H1 (cell line): ENCODE data around the gene BCL2. TPM values are rescaled to one million over a fixed set of nuclear protein-coding genes. Genes with fewer than 3 reads are reported as not detected.

Source experiments
- CTCF ChIA-PET: fragments of 300-600 bp; sonication (Branson Sonifier 250); formaldehyde crosslinking; loops from one replicate; lab custom pipeline; 2021; ENCODE audit not compliant: partially characterized antibody; lab: Charles Lee
- POLR2A ChIA-PET: fragments of 300-600 bp; sonication (Branson Sonifier 250); formaldehyde crosslinking; loops from one replicate; lab custom pipeline; 2021; ENCODE audit warnings: inconsistent platforms; ENCODE audit not compliant: partially characterized antibody; lab: Charles Lee
- DNase-seq, 2 experiments: peaks; one replicate each; pipeline versions ENCODE4 v3.0.0 to v3.0.0-alpha.2; 2010 to 2022; ENCODE audit warnings: low spot score in 2 of 2, low read depth in 1 of 2, mixed read lengths in 1 of 2
- FAIRE-seq: peaks from 2 replicates; lab custom pipeline; 2011; peaks lifted over from hg19 to GRCh38; lab: Jason Lieb, UNC
- H2AFZ ChIP-seq: 2 replicates; pipeline ENCODE4 v1.8.1; 2012; ENCODE audit warnings: low read length, inconsistent platforms
- H2AK5ac ChIP-seq: 2 replicates; pipeline ENCODE4 v1.6.1; 2013; ENCODE audit warnings: low read depth, low read length
- H2BK120ac ChIP-seq: replicated peaks from 2 replicates; pipeline ENCODE3; 2013; ENCODE audit warnings: low read depth, low read length, inconsistent platforms
- H2BK12ac ChIP-seq: 2 replicates; pipeline ENCODE4 v1.6.1; 2013; ENCODE audit warnings: low read depth, low read length
- H2BK15ac ChIP-seq: 2 replicates; pipeline ENCODE4 v1.6.1; 2013; ENCODE audit warnings: low read length
- H2BK20ac ChIP-seq: 2 replicates; pipeline ENCODE4 v1.6.1; 2013; ENCODE audit warnings: low read length
- H2BK5ac ChIP-seq: 2 replicates; pipeline ENCODE4 v1.6.1; 2013; ENCODE audit warnings: low read depth, low read length
- H3K14ac ChIP-seq: 2 replicates; pipeline ENCODE4 v1.6.1; 2013; ENCODE audit warnings: inconsistent platforms; ENCODE audit not compliant: insufficient read length
- H3K18ac ChIP-seq: 2 replicates; pipeline ENCODE4 v1.6.1; 2013; ENCODE audit warnings: low read length; ENCODE audit errors: extremely low read depth
- H3K23ac ChIP-seq: 2 replicates; pipeline ENCODE4 v1.6.1; 2013; ENCODE audit warnings: inconsistent platforms; ENCODE audit not compliant: insufficient read length
- H3K23me2 ChIP-seq: 2 replicates; pipeline ENCODE4 v1.6.1; 2013; ENCODE audit warnings: low read depth, low read length
- H3K27ac ChIP-seq: 2 replicates; pipeline ENCODE4 v1.6.1; 2011; ENCODE audit warnings: low read depth, low read length, inconsistent platforms
- H3K27me3 ChIP-seq, 4 experiments: replicated peaks in 1 of 4; 1 replicate in 1 of 4; 2 replicates in 3 of 4; pipeline versions ENCODE4 v1.6.1 to v1.8.1; 2011 to 2013; ENCODE audit warnings: low read length in 3 of 4, mild to moderate bottlenecking in 3 of 4, inconsistent platforms in 2 of 4, mixed read lengths in 2 of 4, moderate library complexity in 1 of 4; ENCODE audit not compliant: control insufficient read depth in 3 of 4, insufficient read depth in 3 of 4; ENCODE audit errors: extremely low read depth in 1 of 4
- H3K36me3 ChIP-seq, 4 experiments: 2 replicates each; pipeline versions ENCODE4 v1.6.1 to v1.8.1; 2011 to 2013; ENCODE audit warnings: mild to moderate bottlenecking in 4 of 4, low read length in 3 of 4, moderate library complexity in 2 of 4, control low read depth in 1 of 4, inconsistent platforms in 1 of 4; ENCODE audit not compliant: insufficient read depth in 4 of 4, control insufficient read depth in 2 of 4
- H3K4ac ChIP-seq: replicated peaks from 2 replicates; pipeline ENCODE3; 2013; ENCODE audit warnings: low read length, low read depth, mixed read lengths, inconsistent platforms; ENCODE audit not compliant: insufficient read length
- H3K4me1 ChIP-seq, 4 experiments: replicated peaks in 1 of 4; 1 replicate in 1 of 4; 2 replicates in 3 of 4; pipeline versions ENCODE4 v1.6.1 to v1.8.1; 2011 to 2013; ENCODE audit warnings: low read length in 3 of 4, inconsistent platforms in 2 of 4, mixed read lengths in 1 of 4; ENCODE audit not compliant: insufficient read depth in 4 of 4, control insufficient read depth in 3 of 4
- H3K4me2 ChIP-seq, 2 experiments: 2 replicates each; pipeline versions ENCODE4 v1.6.1 to v1.8.1; 2011 to 2013; ENCODE audit warnings: low read depth in 2 of 2, low read length in 2 of 2, control low read depth in 1 of 2, inconsistent platforms in 1 of 2, mild to moderate bottlenecking in 1 of 2; ENCODE audit not compliant: insufficient read depth in 1 of 2
- H3K4me3 ChIP-seq, 4 experiments: fragments of 200-600, 300-600 bp in 1 of 4; sonication (generic), shearing (Covaris generic), sonication (Bioruptor Twin) in 1 of 4; 2 replicates each; pipeline versions ENCODE4 v1.5.1 to v1.8.1; 2011 to 2016; ENCODE audit warnings: low read length in 4 of 4, low read depth in 3 of 4, control low read depth in 2 of 4, inconsistent platforms in 2 of 4, mild to moderate bottlenecking in 2 of 4, mixed read lengths in 1 of 4, moderate library complexity in 1 of 4; ENCODE audit not compliant: insufficient read depth in 2 of 4; ENCODE audit errors: extremely low read depth in 1 of 4
- H3K56ac ChIP-seq: replicated peaks from 2 replicates; pipeline ENCODE3; 2013; ENCODE audit warnings: low read depth, mild to moderate bottlenecking, mixed read lengths, low read length, inconsistent platforms; ENCODE audit not compliant: insufficient read length
- H3K79me1 ChIP-seq: 2 replicates; pipeline ENCODE4 v1.6.1; 2013; ENCODE audit warnings: low read depth, low read length, control low read depth
- H3K79me2 ChIP-seq, 2 experiments: 2 replicates each; pipeline versions ENCODE4 v1.6.1 to v1.8.1; 2012 to 2013; ENCODE audit warnings: low read length in 2 of 2, mild to moderate bottlenecking in 2 of 2, inconsistent platforms in 1 of 2; ENCODE audit not compliant: insufficient read depth in 2 of 2, control insufficient read depth in 1 of 2
- H3K9ac ChIP-seq, 4 experiments: replicated peaks in 1 of 4; 1 replicate in 1 of 4; 2 replicates in 3 of 4; pipeline versions ENCODE4 v1.6.1 to v1.8.1; 2011 to 2013; ENCODE audit warnings: low read depth in 3 of 4, low read length in 3 of 4, control low read depth in 2 of 4, mild to moderate bottlenecking in 2 of 4, moderate library complexity in 2 of 4, inconsistent platforms in 1 of 4; ENCODE audit errors: extremely low read depth in 1 of 4
- H3K9me3 ChIP-seq, 2 experiments: 2 replicates each; pipeline versions ENCODE4 v1.6.1 to v1.8.1; 2012 to 2013; ENCODE audit warnings: mild to moderate bottlenecking in 2 of 2, moderate library complexity in 2 of 2, control low read depth in 1 of 2, inconsistent platforms in 1 of 2, low read depth in 1 of 2, low read length in 1 of 2, mixed read lengths in 1 of 2; ENCODE audit not compliant: insufficient read depth in 2 of 2
- H4K20me1 ChIP-seq, 2 experiments: replicated peaks in 1 of 2; 2 replicates each; pipeline versions ENCODE3 to v1.8.1; 2011 to 2013; ENCODE audit warnings: inconsistent platforms in 2 of 2, low read length in 2 of 2, mild to moderate bottlenecking in 1 of 2; ENCODE audit not compliant: insufficient read depth in 2 of 2, control insufficient read depth in 1 of 2
- H4K5ac ChIP-seq: 2 replicates; pipeline ENCODE4 v1.6.1; 2013; ENCODE audit warnings: low read length, low read depth, mixed read lengths, inconsistent platforms; ENCODE audit not compliant: insufficient read length
- H4K8ac ChIP-seq: 2 replicates; pipeline ENCODE4 v1.8.0; 2013; ENCODE audit warnings: mild to moderate bottlenecking, moderate library complexity, low read length, inconsistent platforms; ENCODE audit not compliant: insufficient read depth; ENCODE audit errors: extremely low read depth
- H4K91ac ChIP-seq: replicated peaks from 2 replicates; pipeline ENCODE3; 2013; ENCODE audit warnings: low read length, mixed read lengths, inconsistent platforms; ENCODE audit not compliant: insufficient read length
- E2F6 ChIP-seq: IDR thresholded peaks from 2 replicates; pipeline ENCODE4 v1.6.1; 2012; ENCODE audit warnings: inconsistent platforms
- EP300 ChIP-seq, 2 experiments: IDR thresholded peaks; 1 replicate in 1 of 2; 2 replicates in 1 of 2; pipeline ENCODE4 v1.6.1; 2011 to 2012; ENCODE audit warnings: low read depth in 2 of 2, low read length in 2 of 2, mild to moderate bottlenecking in 2 of 2, borderline replicate concordance in 1 of 2, inconsistent platforms in 1 of 2, moderate library complexity in 1 of 2
- GTF2F1 ChIP-seq: IDR thresholded peaks from 2 replicates; pipeline ENCODE4 v1.6.1; 2012; ENCODE audit warnings: low read depth, low read length, improper control_type of control experiment, borderline replicate concordance
- JUND ChIP-seq: IDR thresholded peaks from 2 replicates; pipeline ENCODE4 v1.6.1; 2011; ENCODE audit warnings: mild to moderate bottlenecking, improper control_type of control experiment, low read length
- NANOG ChIP-seq: IDR thresholded peaks from 2 replicates; pipeline ENCODE4 v1.6.1; 2011; ENCODE audit warnings: low read length, low read depth, mild to moderate bottlenecking, inconsistent platforms; ENCODE audit not compliant: insufficient read depth, poor library complexity, severe bottlenecking
- RAD21 ChIP-seq, 2 experiments: IDR thresholded peaks in 1 of 2; conservative IDR thresholded peaks in 1 of 2; 2 replicates each; pipeline ENCODE4 v1.6.1; 2011; ENCODE audit warnings: low read depth in 2 of 2, low read length in 2 of 2, improper control_type of control experiment in 1 of 2, inconsistent platforms in 1 of 2, mild to moderate bottlenecking in 1 of 2, moderate library complexity in 1 of 2
- TAF1 ChIP-seq: IDR thresholded peaks from 2 replicates; pipeline ENCODE4 v1.6.1; 2011; ENCODE audit warnings: mild to moderate bottlenecking, low read depth, low read length
- WGBS, 2 experiments: shearing (Covaris generic) in 1 of 2; methylation state at CpG; one replicate each; pipeline versions ENCODE4 v1.1.6 to v1.1.7; 2013 to 2015; ENCODE audit warnings: low lambda C conversion rate in 2 of 2, mixed read lengths in 2 of 2, inconsistent platforms in 1 of 2, low coverage in 1 of 2, missing lambda C conversion rate in 1 of 2; ENCODE audit not compliant: insufficient replicate concordance in 2 of 2, insufficient coverage in 1 of 2, insufficient read length in 1 of 2; ENCODE audit errors: extremely low coverage in 1 of 2, missing lambda C conversion rate in 1 of 2; 5-methylcytosine and 5-hydroxymethylcytosine counted together
- polyA plus RNA-seq, 7 experiments: library from polyadenylated mRNA; depleted of rRNA in 3 of 7; stranded (reverse) in 5 of 7; unstranded in 2 of 7; fragments of >200 nt in 5 of 7; fragments of 200-250 nt in 2 of 7; gene quantifications; 1 replicate in 5 of 7; 2 replicates in 1 of 7; 4 replicates in 1 of 7; pipeline versions ENCODE4 v1.2.1 to v1.2.3, GENCODE V29; 2011 to 2013; ENCODE audit warnings: missing spikeins in 2 of 7, mixed read lengths in 2 of 7
- total RNA-seq: library from RNA; stranded (reverse); fragmentation: NEBNext Ultra II Directional; extraction: Animal tissue kit (Norgen Biotek cat#: 25700); gene quantifications from 2 replicates; pipeline ENCODE4 v1.2.1, GENCODE V29; 2021

BCL2 gene
- total and polyA plus RNA-seq, 2 of the 8 experiments (the other 6 are each of a cell fraction or from before 2014, with no cell fraction given), result 0.59 to 4.5 TPM

- Histone ChIP-seq H4K91ac (peak overlapping the region; percentile 16), H4K5ac (no peak overlapping the region), H3K4me1 (peaks cover 4 to 6% (median 5%) of the 10 kb centered on the region in 4 experiments; a peak in 4 of 7 replicates), H4K20me1 (no peaks in the 10 kb centered on the region), H2BK12ac (peak overlapping the region; percentile 6; the same call in 1 of the 2 replicates), H2BK15ac (no peak overlapping the region), H2BK120ac (no peak overlapping the region), H4K8ac (no peak overlapping the region), H3K4me3 (no peak overlapping the region), H3K4me2 (no peak overlapping the region; a peak in 1 of 4 replicates), H3K23me2 (no peaks in the 10 kb centered on the region), H3K14ac (no peak overlapping the region), H3K56ac (no peak overlapping the region), H2BK20ac (peak overlapping the region; percentile 2; the same call in 1 of the 2 replicates), H2AFZ (no peak overlapping the region), H3K27me3 (no peaks in the 10 kb centered on the region), H3K27ac (no peak overlapping the region), H3K79me1 (no peaks in the 10 kb centered on the region), H3K79me2 (no peaks in the 10 kb centered on the region), H2BK5ac (no peak overlapping the region), H3K9me3 (no peaks in the 10 kb centered on the region), H3K4ac (no peak overlapping the region), H3K36me3 (no peaks in the 10 kb centered on the region), H3K18ac (0 out of 2 replicates have a peak overlapping the region, but pooled peaks have one; percentile 5), H3K9ac (no peak overlapping the region), H3K23ac (no peak overlapping the region), H2AK5ac (no peak overlapping the region)
- ChIA-PET POLR2A (no interaction called here), CTCF (interaction anchor here (0.6 to 2.2 kb wide), 11 partner anchors 8 to 470 kb away, joined by 3 to 9 read pairs (median 3); no protein-coding TSS in a partner anchor)
- WGBS, 2 experiments, result 84% methylated on average over 9 of the region's 9 CpGs; no CpG with 5 or more reads in 1 of the 2 experiments
- TF ChIP-seq TAF1 (no peak), E2F6 (no peak), RAD21 (IDR thresholded peaks at IDR 0.05 in 1 of 2, conservative IDR thresholded peaks at IDR 0.05 in 1 of 2; ENCODE audit: low read depth in 2 of 2, low read length in 2 of 2) (no peak), EP300 (IDR thresholded peaks at IDR 0.05; ENCODE audit: borderline replicate concordance in 1 of 2, low read depth in 2 of 2, low read length in 2 of 2) (no peak), GTF2F1 (no peak), JUND (no peak), NANOG (no peak)
- DNase-seq (peak in 1 of 2 experiments; percentile 14), FAIRE-seq (no peak)
Measured at GRCh38 chr18:63298400-63299365, 20.9 kb downstream of the BCL2 start.
